Stromal cell of bone marrow (primary cell): ENCODE measurements around the gene PRR7.

Experiments
- DNase-seq: peaks from one replicate; pipeline ENCODE4 v3.0.0-alpha.2; 2012; ENCODE audit warnings: low read depth

PRR7 gene

GRCh38 chr5:177499842-177500241, 53.2 kb downstream of the PRR7 start:
- DNase-seq: no peak

- DNase-seq: peak; percentile 63
Observed at GRCh38 chr5:177500685-177501522, 54.3 kb downstream of the PRR7 start.

GRCh38 chr5:177501874-177502678, 55.5 kb downstream of the PRR7 start:
- no peak for DNase-seq

GRCh38 chr5:177502886-177503285, 56.3 kb downstream of the PRR7 start:
- DNase-seq: no peak

- no peak for DNase-seq
Observed at GRCh38 chr5:177503351-177504085, 56.9 kb downstream of the PRR7 start.

GRCh38 chr5:177504086-177505056, 57.8 kb downstream of the PRR7 start:
- DNase-seq: no peak

GRCh38 chr5:177505075-177505474, 58.5 kb downstream of the PRR7 start:
- DNase-seq: no peak
